GM12873 (cell line): ENCODE results near the gene TMUB1.

Experiments
- CTCF ChIP-seq: IDR thresholded peaks from 2 replicates; pipeline ENCODE4 v1.5.1; 2012; ENCODE audit warnings: low read depth, mild to moderate bottlenecking, moderate library complexity, low read length, control low read depth; ENCODE audit not compliant: insufficient read depth; ENCODE audit errors: missing control alignments

TMUB1 gene

DNA sequence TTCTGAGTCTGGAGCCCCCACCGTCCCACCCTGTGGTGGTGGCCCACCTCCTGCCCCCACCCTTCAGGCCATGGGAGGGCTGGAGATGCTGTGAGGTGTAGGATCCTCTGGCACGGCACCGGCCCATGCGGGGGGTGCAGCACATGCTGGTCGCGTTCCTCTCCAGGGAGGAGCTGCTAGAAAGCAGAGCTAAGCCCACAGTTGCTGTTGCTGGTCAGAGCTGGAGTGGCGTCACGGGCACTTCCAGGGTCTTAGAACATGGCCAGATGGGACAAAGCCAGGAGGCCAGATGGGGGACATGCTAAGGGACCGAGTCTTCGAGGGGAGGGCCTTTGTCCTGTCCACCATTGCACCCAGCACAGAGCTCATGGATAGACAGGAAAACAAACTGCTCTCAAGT, 24.6 kb upstream of the TMUB1 start:
- no peak for TF ChIP-seq CTCF

GRCh38 chr7:151104411-151105235, 21.3 kb upstream of the TMUB1 start:
- TF ChIP-seq CTCF = no peak

GRCh38 chr7:151103973-151104372, 20.7 kb upstream of the TMUB1 start:
- TF ChIP-seq CTCF = no peak

DNA sequence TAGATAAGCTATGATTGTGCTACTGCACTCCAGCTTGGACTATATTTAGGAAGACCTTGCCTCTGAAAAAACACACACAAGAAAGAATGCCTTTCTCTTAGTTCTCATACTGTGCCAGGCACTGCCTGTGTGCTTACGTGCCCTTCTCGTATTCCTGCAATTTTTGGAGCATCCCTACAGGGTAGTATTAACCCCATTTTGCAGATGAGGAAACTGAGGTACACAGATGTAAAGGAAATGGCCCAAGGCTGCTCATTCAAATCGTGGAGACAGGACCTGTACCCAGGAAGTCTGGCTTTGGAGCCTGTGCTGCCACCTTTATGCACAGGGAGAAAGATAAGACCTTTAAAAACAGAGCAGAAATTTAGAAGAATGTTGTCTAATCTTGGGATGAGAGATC, 19.7 kb upstream of the TMUB1 start:
- no peak for TF ChIP-seq CTCF

DNA sequence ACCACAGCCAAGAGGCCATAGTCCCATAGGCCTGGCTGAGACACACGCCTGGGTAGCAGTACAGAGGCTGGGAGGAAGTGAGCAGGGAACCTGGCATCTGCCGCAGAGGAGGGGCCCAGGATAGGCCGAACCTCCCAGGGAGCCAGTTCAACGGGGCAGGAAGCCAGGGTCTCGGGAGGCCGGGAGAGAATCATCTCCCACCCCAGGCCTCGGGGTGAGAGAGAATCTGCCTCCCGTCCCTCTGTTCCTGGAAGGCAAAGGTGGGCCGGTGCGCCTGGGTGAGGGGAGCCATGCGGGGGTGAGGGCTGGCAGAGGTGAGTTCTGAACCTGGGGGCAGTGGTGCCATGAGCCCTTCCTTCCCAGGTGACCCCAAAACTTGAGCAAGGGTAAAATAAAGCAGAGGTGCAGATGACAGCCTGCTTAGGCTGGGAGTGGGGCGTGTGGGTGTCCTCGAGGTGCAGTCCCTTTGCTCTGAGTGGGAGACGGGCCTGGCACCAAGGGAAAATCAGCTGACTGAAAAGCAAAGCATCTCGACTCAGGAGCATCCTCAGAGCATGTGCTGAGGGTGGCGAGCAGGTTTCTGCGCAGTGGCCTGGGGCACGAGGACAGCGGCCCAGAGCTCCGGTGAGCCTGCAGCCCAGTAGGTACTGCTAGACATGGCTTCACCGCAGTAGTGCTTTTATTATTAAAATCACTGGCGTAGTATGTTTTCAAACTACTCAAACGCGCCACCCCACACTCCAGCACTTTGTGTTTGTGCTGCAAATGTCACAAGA, 18.5 kb upstream of the TMUB1 start:
- TF ChIP-seq CTCF = no peak

DNA sequence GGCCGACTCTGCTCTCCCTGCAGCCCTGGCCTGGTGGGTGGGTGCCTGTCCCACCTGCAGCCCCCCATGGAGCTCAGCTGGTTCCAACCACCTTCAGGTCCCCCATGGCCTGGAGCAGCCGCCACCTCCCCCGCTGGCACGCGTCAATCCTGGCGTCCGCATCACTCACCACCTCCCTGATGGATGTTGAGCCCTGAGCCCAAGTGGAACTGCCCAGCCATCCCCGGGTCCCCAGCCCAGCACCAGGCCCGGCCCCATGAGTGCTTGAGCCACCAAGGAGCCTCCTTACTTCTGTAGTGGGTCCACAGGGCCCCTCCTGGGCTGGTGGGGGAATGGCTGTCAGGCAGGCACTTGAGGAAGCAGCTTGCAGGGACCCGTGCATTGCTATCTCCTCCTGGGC, 17.6 kb upstream of the TMUB1 start:
- TF ChIP-seq CTCF = no peak

- TF ChIP-seq CTCF = no peak
These were observed 16.4 kb upstream of the TMUB1 start for GRCh38 chr7:151099486-151100211.
